ENCODE data around the gene C16orf87. TPM values are rescaled to one million over a fixed set of nuclear protein-coding genes. Genes with fewer than 3 reads are reported as not detected.

Gene C16orf87
- total and polyA plus RNA-seq, 5 experiments from 2014 or later = 4.9 to 8.5 (median 5.7) TPM

DNA sequence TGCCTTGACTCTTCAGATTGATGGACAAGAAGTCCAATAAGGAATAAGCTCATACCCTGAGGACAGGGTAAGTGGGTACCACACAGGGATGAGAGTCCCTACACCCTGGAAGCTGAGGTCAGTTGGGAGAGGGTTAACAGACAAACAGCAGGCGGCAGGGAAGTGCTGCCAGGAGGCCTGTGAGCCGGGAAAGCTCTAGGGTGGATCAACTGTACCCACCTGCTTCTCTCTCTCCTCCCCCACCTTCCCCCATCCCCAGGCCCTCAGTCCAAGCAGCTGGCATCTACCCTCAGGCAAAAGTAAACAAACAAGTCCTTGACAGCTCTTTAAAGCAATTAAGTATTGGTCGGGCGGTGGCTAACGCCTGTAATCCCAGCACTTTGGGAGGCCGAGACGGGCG lies 62.2 kb downstream of the C16orf87 start:
- no peak overlapping the region for H3K4me3 Mint-ChIP-seq
- DNase-seq (no peak), ATAC-seq (no peak)
- POLR2A ChIA-PET = no interaction called here
- H3K4me1 Mint-ChIP-seq = peaks cover 0 to 6% (median 1%) of the 10 kb centered on the region in 4 donors
- H3K9me3 Mint-ChIP-seq = no peaks in the 10 kb centered on the region
- peaks cover 0 to 1% (median 0%) of the 10 kb centered on the region in 5 donors for H3K27me3 Mint-ChIP-seq
- H3K36me3 Mint-ChIP-seq = no peaks in the 10 kb centered on the region
- H3K27ac Mint-ChIP-seq = no peak overlapping the region

GRCh38 chr16:46765050-46765449 lies 65.9 kb downstream of the C16orf87 start:
- POLR2A ChIA-PET = no interaction called here
- no peak for ATAC-seq
- peaks cover 0 to 6% (median under 1%) of the 10 kb centered on the region in 4 donors for H3K4me1 Mint-ChIP-seq
- no peaks in the 10 kb centered on the region for H3K36me3 Mint-ChIP-seq
- no peak overlapping the region for H3K4me3 Mint-ChIP-seq
- H3K9me3 Mint-ChIP-seq = no peaks in the 10 kb centered on the region
- H3K27ac Mint-ChIP-seq = no peak overlapping the region
- DNase-seq = no peak
- H3K27me3 Mint-ChIP-seq = peaks cover 0 to 9% (median 0%) of the 10 kb centered on the region in 5 donors

DNA sequence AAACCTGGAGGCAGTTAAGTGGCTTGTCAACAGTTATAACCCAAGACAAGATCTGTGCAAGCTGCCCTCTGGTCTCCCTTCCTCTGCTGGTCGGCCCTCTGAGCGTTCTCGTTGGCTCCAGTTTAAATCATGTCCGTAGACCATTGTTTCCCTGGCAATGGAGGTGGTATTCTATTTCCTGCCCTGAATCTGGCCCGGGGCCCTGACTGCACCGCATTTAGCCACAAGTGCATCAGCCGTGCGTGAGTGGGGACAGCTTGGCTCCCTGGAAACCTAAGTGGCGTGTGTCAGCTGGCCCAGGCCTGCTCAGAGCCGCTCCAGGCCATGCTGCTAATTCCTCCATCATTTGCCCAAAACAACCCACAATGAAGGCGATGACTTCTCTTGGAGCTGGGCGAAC lies 67.8 kb downstream of the C16orf87 start:
- DNase-seq = no peak
- POLR2A ChIA-PET = no interaction called here
- Mint-ChIP-seq H3K4me1 (peaks cover 0 to 6% (median under 1%) of the 10 kb centered on the region in 4 donors), H3K27ac (no peak overlapping the region), H3K27me3 (peaks cover 0 to 21% (median 4%) of the 10 kb centered on the region in 5 donors), H3K4me3 (no peak overlapping the region), H3K9me3 (no peaks in the 10 kb centered on the region), H3K36me3 (no peaks in the 10 kb centered on the region)
- ATAC-seq = no peak

DNA sequence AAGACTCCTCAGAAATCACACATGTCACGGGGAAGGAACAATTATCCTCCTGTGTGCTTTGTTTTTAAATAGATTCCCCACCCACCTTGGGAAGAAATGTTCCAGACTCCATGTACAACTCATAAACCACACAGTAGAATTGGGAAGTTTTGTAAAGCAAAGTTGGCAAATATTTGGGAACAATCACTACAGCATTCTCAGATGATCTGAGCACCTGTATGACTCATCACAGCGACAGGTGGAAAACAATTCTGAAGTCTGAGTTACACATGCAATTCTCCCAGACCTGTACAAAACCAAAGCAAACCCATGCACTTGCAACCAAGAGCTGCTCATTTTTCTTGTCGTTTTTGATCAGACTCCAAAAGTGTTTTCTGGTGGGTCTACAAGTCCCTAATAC lies 68.4 kb downstream of the C16orf87 start:
- Mint-ChIP-seq H3K4me3 (no peak overlapping the region), H3K27ac (no peak overlapping the region), H3K27me3 (peaks cover 0 to 21% (median 4%) of the 10 kb centered on the region in 5 donors), H3K9me3 (no peaks in the 10 kb centered on the region), H3K4me1 (peaks cover 0 to 6% (median under 1%) of the 10 kb centered on the region in 4 donors), H3K36me3 (no peaks in the 10 kb centered on the region)
- DNase-seq (no peak), ATAC-seq (no peak)
- POLR2A ChIA-PET = no interaction called here

DNA sequence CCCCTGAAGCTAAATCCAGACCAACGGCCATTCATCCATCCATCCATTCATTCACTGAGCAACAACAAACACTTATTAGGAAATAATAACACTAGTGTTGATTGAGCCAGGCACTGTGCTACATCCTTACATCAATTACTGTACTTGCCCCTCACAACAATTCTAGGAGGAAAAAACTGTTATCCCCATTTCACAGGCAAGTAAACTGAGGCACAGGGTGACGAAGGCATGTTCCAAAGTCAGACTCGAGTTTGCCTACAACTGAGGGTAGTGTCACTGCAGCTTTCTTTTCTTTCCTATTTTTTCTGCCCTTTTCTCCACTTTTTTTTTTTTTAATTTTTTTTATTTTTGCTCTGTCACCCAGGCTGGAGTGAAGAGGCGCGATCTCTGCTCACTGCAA lies 71.7 kb downstream of the C16orf87 start:
- Mint-ChIP-seq H3K36me3 (no peaks in the 10 kb centered on the region), H3K4me1 (no peaks in the 10 kb centered on the region), H3K27ac (peak overlapping the region in 1 of 10 donors; percentile 1), H3K9me3 (no peaks in the 10 kb centered on the region), H3K4me3 (no peak overlapping the region), H3K27me3 (peaks cover 0 to 21% (median 4%) of the 10 kb centered on the region in 5 donors)
- POLR2A ChIA-PET = interaction anchor here (0.5 kb wide), 1 partner anchor 11 kb away, joined by 3 read pairs; no protein-coding TSS in a partner anchor
- ATAC-seq (no peak), DNase-seq (no peak)

GRCh38 chr16:46757339-46758050 lies 73.5 kb downstream of the C16orf87 start:
- H3K4me3 Mint-ChIP-seq = no peak overlapping the region
- peaks cover 0 to 21% (median 4%) of the 10 kb centered on the region in 5 donors for H3K27me3 Mint-ChIP-seq
- H3K27ac Mint-ChIP-seq = no peak overlapping the region
- H3K36me3 Mint-ChIP-seq = no peaks in the 10 kb centered on the region
- H3K9me3 Mint-ChIP-seq = no peaks in the 10 kb centered on the region
- ATAC-seq = no peak
- no peak for DNase-seq
- no peaks in the 10 kb centered on the region for H3K4me1 Mint-ChIP-seq
- POLR2A ChIA-PET = no interaction called here

GRCh38 chr16:46756772-46757171 lies 74.2 kb downstream of the C16orf87 start:
- Mint-ChIP-seq H3K9me3 (no peaks in the 10 kb centered on the region), H3K4me1 (no peaks in the 10 kb centered on the region), H3K4me3 (no peak overlapping the region), H3K27ac (no peak overlapping the region), H3K27me3 (peaks cover 0 to 21% (median 4%) of the 10 kb centered on the region in 5 donors), H3K36me3 (no peaks in the 10 kb centered on the region)
- DNase-seq (no peak), ATAC-seq (no peak)
- POLR2A ChIA-PET = no interaction called here

GRCh38 chr16:46753015-46753414 lies 78.0 kb downstream of the C16orf87 start:
- POLR2A ChIA-PET = no interaction called here
- no peaks in the 10 kb centered on the region for H3K27me3 Mint-ChIP-seq
- H3K4me1 Mint-ChIP-seq = peaks cover 0 to 2% (median 0%) of the 10 kb centered on the region in 4 donors
- DNase-seq (no peak), ATAC-seq (no peak)
- no peak overlapping the region for H3K4me3 Mint-ChIP-seq
- no peaks in the 10 kb centered on the region for H3K9me3 Mint-ChIP-seq
- no peaks in the 10 kb centered on the region for H3K36me3 Mint-ChIP-seq
- peak overlapping the region in 1 of 10 donors; percentile 48 for H3K27ac Mint-ChIP-seq

- POLR2A ChIA-PET = no interaction called here
- peaks cover 0 to 2% (median 0%) of the 10 kb centered on the region in 4 donors for H3K4me1 Mint-ChIP-seq
- H3K9me3 Mint-ChIP-seq = no peaks in the 10 kb centered on the region
- no peak for ATAC-seq
- H3K27me3 Mint-ChIP-seq = no peaks in the 10 kb centered on the region
- H3K27ac Mint-ChIP-seq = peak overlapping the region in 1 of 10 donors; percentile 48
- DNase-seq = no peak
- H3K4me3 Mint-ChIP-seq = no peak overlapping the region
- H3K36me3 Mint-ChIP-seq = no peaks in the 10 kb centered on the region
Measured at GRCh38 chr16:46751381-46751780, 79.6 kb downstream of the C16orf87 start.

DNA sequence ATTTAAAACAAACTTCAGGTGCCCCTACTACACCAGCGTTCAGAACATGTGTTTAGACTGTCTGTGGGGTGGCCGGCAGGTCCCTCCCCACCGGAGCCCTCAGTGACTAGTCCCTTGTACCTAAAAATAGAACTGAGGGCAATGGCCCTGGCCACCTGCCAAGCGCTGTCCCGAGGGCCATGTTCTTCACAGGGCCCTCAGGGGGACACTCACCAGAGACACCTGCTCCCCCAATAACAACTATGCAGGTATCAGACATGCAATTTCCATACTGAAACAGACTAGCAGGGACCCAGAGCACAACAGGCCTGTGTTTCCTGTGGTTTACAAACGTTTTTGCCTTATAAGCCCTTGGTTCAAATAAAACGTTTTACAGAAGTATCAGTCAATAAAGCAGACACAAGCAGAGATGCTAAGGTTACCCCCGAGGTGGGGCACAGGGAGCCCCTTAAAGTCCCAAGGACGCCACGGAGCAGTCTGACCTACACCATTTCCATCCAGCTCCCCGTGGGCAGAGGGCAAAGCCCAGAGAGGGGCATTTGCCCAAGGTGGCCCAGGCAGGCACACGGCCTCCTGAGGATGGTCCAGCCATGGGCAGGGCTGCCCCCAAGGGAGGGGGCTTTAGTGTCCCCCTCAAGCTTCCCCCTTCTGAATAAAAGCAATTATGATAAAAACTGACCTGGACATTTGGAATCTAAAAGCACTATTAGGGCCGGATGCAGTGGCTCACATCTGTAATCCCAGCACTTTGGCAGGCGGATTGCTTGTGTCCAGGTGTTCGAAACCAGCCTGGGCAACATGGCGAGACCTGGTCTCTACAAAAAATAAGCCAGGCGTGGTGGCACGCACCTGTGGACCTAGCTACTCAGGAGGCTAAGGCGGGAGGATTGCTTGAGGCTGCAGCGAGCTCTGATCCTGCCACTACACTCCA lies 81.9 kb downstream of the C16orf87 start:
- Mint-ChIP-seq H3K36me3 (no peaks in the 10 kb centered on the region), H3K27me3 (peaks cover 0 to 2% (median 0%) of the 10 kb centered on the region in 5 donors), H3K4me1 (peaks cover 0 to 2% (median 0%) of the 10 kb centered on the region in 4 donors), H3K9me3 (no peaks in the 10 kb centered on the region), H3K27ac (no peak overlapping the region), H3K4me3 (no peak overlapping the region)
- no peak for ATAC-seq
- DNase-seq = no peak
- POLR2A ChIA-PET = no interaction called here

DNA sequence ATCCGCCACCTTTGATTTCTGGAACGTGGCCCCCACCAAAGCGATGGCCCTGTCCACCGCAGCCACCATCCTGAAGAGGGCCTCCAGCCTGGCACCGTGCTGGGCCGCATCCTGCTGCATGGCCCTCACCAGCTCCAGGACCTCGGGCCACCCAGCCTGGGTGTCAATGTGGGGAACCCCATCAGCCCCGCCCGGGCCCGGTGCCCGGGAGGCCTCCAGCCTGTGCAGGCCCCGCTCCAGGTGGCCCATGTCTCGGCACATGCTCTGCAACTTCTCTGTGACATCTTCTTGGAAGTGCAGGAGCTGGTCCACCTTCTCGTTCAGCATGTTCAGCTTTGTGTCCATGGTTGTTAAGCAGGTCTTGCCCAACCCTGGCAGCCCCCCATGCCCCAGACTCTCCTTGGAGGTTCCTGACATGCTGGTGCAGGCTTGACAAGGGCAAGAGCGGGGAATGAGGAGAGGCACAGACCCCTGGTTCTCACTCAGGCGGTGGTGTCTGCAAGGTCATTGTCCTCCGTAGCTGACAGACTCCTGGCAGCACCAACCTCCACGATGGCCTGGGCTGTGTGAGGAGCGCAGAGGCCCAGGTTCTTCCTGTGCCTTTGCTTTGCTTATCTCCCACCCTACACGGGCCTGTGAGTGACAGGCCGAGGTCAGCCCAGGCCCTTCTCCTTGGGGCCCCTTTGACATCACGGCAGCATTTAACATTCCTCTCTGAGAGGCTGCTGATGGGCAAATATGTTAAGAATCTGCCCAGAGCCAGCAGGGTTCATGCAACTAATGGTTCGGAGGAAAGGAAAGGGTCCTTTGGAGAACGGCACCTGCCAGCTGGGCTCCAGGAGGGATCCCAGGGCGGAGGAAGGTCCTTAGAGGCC lies 83.0 kb downstream of the C16orf87 start, which contains the start of gene MYLK3:
Gene MYLK3 (minus strand): TSS at position 568 of the 875 bp plus-strand sequence. CDS start 151 bp downstream, at position 417.
- H3K27me3 Mint-ChIP-seq = peaks cover 0 to 2% (median 0%) of the 10 kb centered on the region in 5 donors
- H3K4me1 Mint-ChIP-seq = peaks cover 2 to 10% (median 7%) of the 10 kb centered on the region in 4 donors
- ATAC-seq (no peak), DNase-seq (no peak)
- POLR2A ChIA-PET = no interaction called here
- no peaks in the 10 kb centered on the region for H3K9me3 Mint-ChIP-seq
- no peak within 1 kb of the TSS for H3K4me3 Mint-ChIP-seq
- H3K27ac Mint-ChIP-seq = peak within 1 kb of the TSS in 1 of 10 donors; percentile 56
- H3K36me3 Mint-ChIP-seq = no peaks in the 10 kb centered on the region
